Right lobe of liver (tissue), 6 donors: ENCODE results near the gene IL1RL1. TPM values are rescaled to one million over a fixed set of nuclear protein-coding genes. Genes with fewer than 3 reads are reported as not detected.

ENCODE experiments used
- ATAC-seq, 4 donors: fragments of 200-7000 bp; cut with Tn5 transposase; one replicate each; pipeline ENCODE4 v1.9.1; 2020; ENCODE audit warnings: mild to moderate bottlenecking in 4 of 4, moderate library complexity in 4 of 4
- DNase-seq, 3 donors: peaks; one replicate each; pipeline ENCODE4 v3.0.0-alpha.2; 2020
- H3K27ac ChIP-seq, 3 donors: fragments of 200-600 bp; one replicate each; pipeline ENCODE4 v1.8.0; 2022
- H3K27me3 ChIP-seq, 2 donors: fragments of 200-600 bp; one replicate each; pipeline ENCODE4 v1.8.0; 2022
- H3K36me3 ChIP-seq, 4 donors: fragments of 200-600 bp; sonication (generic) in 1 of 4; one replicate each; pipeline versions ENCODE4 v1.5.1 to v1.8.0; 2017 to 2022; ENCODE audit warnings: control low read depth in 1 of 4
- H3K4me1 ChIP-seq, 4 donors: fragments of 200-600 bp; sonication (generic) in 1 of 4; one replicate each; pipeline versions ENCODE4 v1.5.1 to v1.8.0; 2017 to 2022; ENCODE audit warnings: control low read depth in 1 of 4
- H3K4me3 ChIP-seq, 3 donors: fragments of 200-600 bp; one replicate each; pipeline ENCODE4 v1.8.0; 2022
- H3K9me3 ChIP-seq, 4 donors: fragments of 200-600 bp; sonication (generic) in 1 of 4; one replicate each; pipeline versions ENCODE4 v1.5.1 to v1.8.0; 2017 to 2022; ENCODE audit warnings: control low read depth in 1 of 4
- POLR2A ChIP-seq: fragments of 450-650 bp; IDR thresholded peaks from one replicate; pipeline ENCODE4 v1.6.1; 2017; ENCODE audit warnings: antibody characterized with exemption, mild to moderate bottlenecking
- WGBS: methylation state at CpG from one replicate; pipeline ENCODE4 v1.1.6; 2018; ENCODE audit warnings: low coverage, low lambda C conversion rate; ENCODE audit not compliant: insufficient coverage; ENCODE audit errors: missing lambda C conversion rate; 5-methylcytosine and 5-hydroxymethylcytosine counted together
- intact Hi-C, 2 donors: fragments of 100-400 bp; cut with DNase I; formaldehyde crosslinking; loops; one replicate each; pipeline versions ENCODE4 v1.11.2 to v1.14.1; 2022
- total RNA-seq, 6 experiments: library from RNA; depleted of rRNA in 2 of 6; stranded (reverse); fragments of >200 nt in 2 of 6; fragmentation: NEBNext Ultra II Directional in 3 of 6; extraction: Animal tissue kit (Norgen Biotek cat#: 25700) in 3 of 6; gene quantifications; one replicate each; pipeline versions ENCODE4 v1.1.0 to v1.2.4, GENCODE V29; 2016 to 2023
- TF ChIP-seq, protein P1 (sequence below), 4 donors: fragments of 200-600 bp in 3 of 4; fragments of 450-650 bp in 1 of 4; IDR thresholded peaks; one replicate each; pipeline versions ENCODE4 v1.5.1 to v1.8.0; 2016 to 2022; ENCODE audit warnings: antibody characterized with exemption in 4 of 4, mild to moderate bottlenecking in 2 of 4
- donor health status: DM: no; HTN: yes; CAD: no.
- donor health status: DM: no; HTN: no; CAD: no.
- donor health status: DM: no; HTN: no; CAD: no.
- donor health status: DM: no; HTN: yes; CAD: no.
- donor health status: DM: no; HTN: yes; CAD: no.

Gene IL1RL1
- total RNA-seq, 6 experiments from 2014 or later, result 2.0 to 18.0 (median 4.2) TPM

- no peaks in the 10 kb centered on the region for H3K27me3 ChIP-seq
- no peaks in the 10 kb centered on the region for H3K4me1 ChIP-seq
- no peak overlapping the region for H3K4me3 ChIP-seq
- DNase-seq (no peak), ATAC-seq (peak in 1 of 4 donors; percentile 20)
- H3K27ac ChIP-seq, result no peak overlapping the region
- 59% methylated on average over 2 of the region's 5 CpGs for WGBS
- no peaks in the 10 kb centered on the region for H3K36me3 ChIP-seq
- no peak for TF ChIP-seq POLR2A
- TF ChIP-seq, protein P1, sequence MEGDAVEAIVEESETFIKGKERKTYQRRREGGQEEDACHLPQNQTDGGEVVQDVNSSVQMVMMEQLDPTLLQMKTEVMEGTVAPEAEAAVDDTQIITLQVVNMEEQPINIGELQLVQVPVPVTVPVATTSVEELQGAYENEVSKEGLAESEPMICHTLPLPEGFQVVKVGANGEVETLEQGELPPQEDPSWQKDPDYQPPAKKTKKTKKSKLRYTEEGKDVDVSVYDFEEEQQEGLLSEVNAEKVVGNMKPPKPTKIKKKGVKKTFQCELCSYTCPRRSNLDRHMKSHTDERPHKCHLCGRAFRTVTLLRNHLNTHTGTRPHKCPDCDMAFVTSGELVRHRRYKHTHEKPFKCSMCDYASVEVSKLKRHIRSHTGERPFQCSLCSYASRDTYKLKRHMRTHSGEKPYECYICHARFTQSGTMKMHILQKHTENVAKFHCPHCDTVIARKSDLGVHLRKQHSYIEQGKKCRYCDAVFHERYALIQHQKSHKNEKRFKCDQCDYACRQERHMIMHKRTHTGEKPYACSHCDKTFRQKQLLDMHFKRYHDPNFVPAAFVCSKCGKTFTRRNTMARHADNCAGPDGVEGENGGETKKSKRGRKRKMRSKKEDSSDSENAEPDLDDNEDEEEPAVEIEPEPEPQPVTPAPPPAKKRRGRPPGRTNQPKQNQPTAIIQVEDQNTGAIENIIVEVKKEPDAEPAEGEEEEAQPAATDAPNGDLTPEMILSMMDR (IDR thresholded peaks at IDR 0.05), result no peak
- peaks cover 0 to 8% (median 3%) of the 10 kb centered on the region in 4 donors for H3K9me3 ChIP-seq
- intact Hi-C loops, result no loop called here
These were observed 57.2 kb downstream of the IL1RL1 start for GRCh38 chr2:102368461-102369109.

GRCh38 chr2:102369866-102370265 lies 58.5 kb downstream of the IL1RL1 start:
- no peak for TF ChIP-seq POLR2A
- TF ChIP-seq, protein P1 (IDR thresholded peaks at IDR 0.05), result no peak
- H3K9me3 ChIP-seq, result peaks cover 0 to 8% (median 3%) of the 10 kb centered on the region in 4 donors
- no peak overlapping the region for H3K27ac ChIP-seq
- H3K36me3 ChIP-seq, result no peaks in the 10 kb centered on the region
- DNase-seq (no peak), ATAC-seq (no peak)
- no peaks in the 10 kb centered on the region for H3K4me1 ChIP-seq
- no peaks in the 10 kb centered on the region for H3K27me3 ChIP-seq
- 100% methylated on average over 1 of the region's 1 CpG for WGBS
- H3K4me3 ChIP-seq, result no peak overlapping the region
- intact Hi-C loops, result no loop called here

DNA sequence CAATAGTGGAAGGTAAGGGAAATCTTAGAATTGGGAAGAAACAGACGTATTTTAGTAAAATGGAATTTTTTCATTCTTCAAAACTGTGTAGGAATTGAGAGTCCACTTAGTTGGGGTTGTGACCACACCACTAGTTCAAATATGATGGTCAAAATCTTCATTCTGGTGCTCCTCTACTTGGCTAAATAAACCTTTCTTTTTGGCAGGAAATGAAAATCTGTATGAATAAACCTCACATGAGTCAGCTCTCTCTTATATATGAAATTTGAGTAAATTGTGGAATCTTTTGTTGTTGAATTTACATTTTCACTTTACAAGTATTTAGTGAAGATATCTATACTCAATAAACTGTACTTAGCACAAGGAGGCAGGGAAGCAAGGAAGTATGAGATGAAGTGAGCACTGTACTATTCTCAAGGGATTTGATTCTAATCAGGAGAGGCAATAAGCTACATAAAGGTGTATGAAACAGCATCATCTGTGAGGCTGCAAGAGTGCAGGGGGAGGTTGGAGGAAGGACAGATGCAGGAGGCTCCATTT lies 64.8 kb downstream of the IL1RL1 start:
- Histone ChIP-seq H3K9me3 (no peaks in the 10 kb centered on the region), H3K4me1 (no peaks in the 10 kb centered on the region), H3K4me3 (no peak overlapping the region), H3K27ac (no peak overlapping the region), H3K27me3 (no peaks in the 10 kb centered on the region), H3K36me3 (no peaks in the 10 kb centered on the region)
- ATAC-seq (no peak), DNase-seq (no peak)
- intact Hi-C loops, result no loop called here
- TF ChIP-seq, protein P1 (IDR thresholded peaks at IDR 0.05), result no peak
- TF ChIP-seq POLR2A, result no peak
- 73% methylated on average over 1 of the region's 1 CpG for WGBS

- TF ChIP-seq, protein P1 (IDR thresholded peaks at IDR 0.05), result no peak
- TF ChIP-seq POLR2A, result no peak
- H3K9me3 ChIP-seq, result peaks cover 0 to 5% (median 1%) of the 10 kb centered on the region in 4 donors
- H3K27me3 ChIP-seq, result no peaks in the 10 kb centered on the region
- no peak for ATAC-seq
- H3K36me3 ChIP-seq, result peaks cover 0 to 5% (median 0%) of the 10 kb centered on the region in 4 donors
- no peak for DNase-seq
- no peaks in the 10 kb centered on the region for H3K4me1 ChIP-seq
- no peak overlapping the region for H3K27ac ChIP-seq
- no peak overlapping the region for H3K4me3 ChIP-seq
- intact Hi-C loops, result no loop called here
These were observed 72.4 kb downstream of the IL1RL1 start for GRCh38 chr2:102383722-102384121.
